GM18508 (cell line): ENCODE data around the gene MAP4K4.
"Not testable (repeated sequence)": the region's sequence is repeated elsewhere in the genome, so short reads cannot be mapped to it uniquely, and the experiment has no call there.

Experiments used
- ATAC-seq: cut with Tn5 transposase; IDR thresholded peaks from one replicate; pipeline ENCODE4 v1.9.1; 2021; ENCODE audit warnings: moderate number of reproducible peaks; ENCODE audit not compliant: insufficient read depth, unreplicated experiment

Gene MAP4K4

GRCh38 chr2:101738649-101739048 is 41.1 kb downstream of the MAP4K4 start:
- no peak for ATAC-seq

GRCh38 chr2:101740555-101740964 is 43.1 kb downstream of the MAP4K4 start:
- no peak for ATAC-seq

DNA sequence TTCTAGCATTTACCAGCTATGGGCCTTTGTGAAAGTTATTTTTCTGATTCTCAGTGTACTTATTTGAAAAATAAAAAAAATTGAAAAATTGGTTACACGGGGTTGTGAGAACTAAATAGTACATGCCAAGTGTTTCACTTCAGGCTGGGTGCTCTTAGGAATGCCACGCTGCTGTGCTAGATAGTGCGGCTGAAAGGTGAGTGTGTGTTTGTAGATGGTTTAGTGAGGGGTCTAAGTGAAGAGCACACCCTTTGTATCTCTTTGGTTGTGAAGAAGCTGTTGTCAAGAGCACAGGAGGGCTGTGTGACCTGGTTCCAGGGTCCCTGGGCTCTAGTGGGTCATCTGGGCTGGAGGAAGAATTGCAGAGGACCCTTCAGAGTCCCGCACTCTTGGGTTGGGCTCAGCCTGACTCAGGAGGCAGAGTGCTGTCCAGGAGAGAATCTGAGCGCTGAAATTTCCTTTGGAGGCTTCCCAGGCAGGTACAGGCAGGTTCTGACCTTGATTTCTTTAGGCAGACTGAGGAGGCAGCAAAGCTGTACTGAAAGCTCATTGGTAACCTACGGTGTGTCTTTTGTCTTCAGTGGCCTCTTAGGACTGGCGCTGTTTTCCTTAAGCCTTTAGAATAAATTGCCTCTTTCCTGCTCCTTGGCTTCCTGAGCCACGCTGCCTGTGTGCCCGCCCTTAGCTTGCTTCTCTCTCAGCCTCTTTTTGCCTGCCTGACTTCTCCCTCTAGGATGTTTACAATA is 44.4 kb downstream of the MAP4K4 start:
- ATAC-seq = no peak

DNA sequence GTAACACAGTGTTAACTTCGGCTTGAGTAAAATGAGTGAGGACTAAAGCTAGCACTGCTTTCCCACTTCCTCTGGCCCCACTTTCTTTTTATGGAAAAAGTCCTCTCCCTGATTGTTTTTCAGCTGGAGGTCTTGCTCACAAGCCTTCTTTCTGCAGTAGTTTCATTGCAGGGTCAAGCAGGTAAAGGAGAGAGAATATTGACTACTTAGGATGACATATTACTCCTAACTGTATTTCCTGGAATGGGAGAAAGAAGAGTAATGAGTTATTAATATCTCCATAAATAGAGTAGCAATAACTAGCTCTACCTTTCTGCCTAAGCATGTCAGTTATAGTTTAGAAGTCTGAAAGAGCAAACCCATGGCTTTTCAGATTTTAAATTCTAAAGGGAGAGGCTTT is 45.0 kb downstream of the MAP4K4 start:
- ATAC-seq = no peak

DNA sequence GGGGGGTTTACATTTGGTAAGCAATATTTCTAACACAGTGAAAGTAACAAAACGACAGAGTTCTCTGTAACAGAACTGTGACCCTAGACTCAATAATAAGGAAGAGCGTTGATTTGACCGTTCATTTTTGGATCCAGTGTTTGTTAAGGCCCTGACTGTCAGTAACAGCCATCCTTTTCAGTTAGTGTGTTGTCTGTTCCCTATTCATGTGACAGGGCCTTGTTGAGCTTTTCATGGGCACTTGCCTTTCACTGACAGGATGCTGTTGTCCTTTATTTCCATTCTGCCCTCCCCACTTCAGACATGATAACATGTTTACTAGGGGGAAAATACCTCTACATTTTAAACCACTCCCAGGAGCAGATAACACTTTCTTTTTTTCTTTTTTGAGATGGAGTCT is 45.8 kb downstream of the MAP4K4 start:
- no peak for ATAC-seq

DNA sequence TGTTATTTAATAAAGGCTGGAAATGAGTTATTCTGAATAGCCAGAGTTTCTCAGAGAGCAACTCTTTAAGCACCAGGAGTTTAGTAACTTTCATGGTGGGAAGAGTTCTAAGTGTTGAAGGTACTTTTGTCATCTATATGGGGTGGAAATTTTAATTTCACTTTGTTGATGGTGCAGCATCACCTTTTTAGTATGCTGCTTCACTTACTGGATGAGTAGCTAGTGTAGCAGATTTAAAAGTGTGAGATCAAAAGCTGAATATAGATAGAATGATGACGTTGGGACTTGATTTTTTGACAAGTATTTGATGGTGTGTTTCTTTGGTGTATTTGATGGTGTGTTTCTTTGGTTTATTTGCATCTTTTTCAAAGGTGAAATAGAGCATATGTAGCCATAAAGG is 47.3 kb downstream of the MAP4K4 start:
- no peak for ATAC-seq

- no peak for ATAC-seq
Measured at GRCh38 chr2:101745711-101746694, 48.5 kb downstream of the MAP4K4 start.

DNA sequence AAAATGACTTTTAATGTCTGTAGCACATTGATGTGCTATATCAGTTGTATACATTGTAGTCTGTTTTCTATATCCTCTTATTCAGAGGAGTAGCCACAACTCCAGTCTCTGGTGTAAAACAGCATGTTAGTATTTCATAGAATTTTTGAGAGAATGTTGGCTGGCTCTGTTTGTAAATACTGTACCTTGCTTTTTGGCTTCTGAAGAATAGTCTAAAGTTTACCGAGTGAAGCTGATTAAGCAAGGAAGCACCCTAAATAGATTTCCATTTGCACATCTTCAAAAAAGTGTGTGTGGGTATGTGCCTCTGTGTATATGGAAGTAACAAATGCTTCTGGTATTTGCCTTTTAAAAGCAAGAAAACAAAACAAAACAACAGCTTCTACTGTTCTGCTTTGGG is 50.5 kb downstream of the MAP4K4 start:
- ATAC-seq = no peak

DNA sequence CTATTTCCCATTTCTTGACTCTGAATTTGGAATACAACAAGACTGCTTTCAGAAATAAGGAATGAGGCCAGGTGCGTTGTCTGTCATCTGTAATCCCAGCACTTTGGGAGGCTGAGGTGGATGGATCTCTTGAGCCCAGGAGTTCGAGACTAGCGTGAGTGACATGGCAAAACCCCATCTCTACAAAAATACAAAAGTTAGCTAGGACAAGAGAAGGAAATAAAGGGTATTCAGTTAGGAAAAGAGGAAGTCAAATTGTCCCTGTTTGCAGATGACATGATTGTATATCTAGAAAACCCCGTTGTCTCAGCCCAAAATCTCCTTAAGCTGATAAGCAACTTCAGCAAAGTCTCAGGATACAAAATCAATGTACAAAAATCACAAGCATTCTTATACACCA is 51.0 kb downstream of the MAP4K4 start:
- not testable (repeated sequence) for ATAC-seq

DNA sequence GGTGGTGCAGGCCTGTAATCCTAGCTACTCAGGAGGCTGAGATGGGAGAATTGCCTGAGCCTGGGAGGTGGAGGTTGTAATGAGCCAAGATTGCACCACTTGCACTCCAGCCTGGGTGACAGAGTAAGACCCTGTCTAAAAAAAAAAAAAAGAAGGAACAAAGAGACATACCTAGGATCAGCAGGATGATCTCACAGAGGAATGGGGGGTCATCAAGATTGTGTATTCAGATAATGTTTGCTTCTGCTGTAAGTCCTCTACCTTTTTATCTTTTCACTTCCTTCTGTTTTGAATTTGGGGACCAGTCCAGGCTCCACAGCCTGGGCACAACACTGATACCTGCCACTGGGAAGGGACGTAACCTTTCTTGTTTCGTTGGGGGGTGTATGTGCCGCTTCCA is 53.2 kb downstream of the MAP4K4 start:
- no peak for ATAC-seq

DNA sequence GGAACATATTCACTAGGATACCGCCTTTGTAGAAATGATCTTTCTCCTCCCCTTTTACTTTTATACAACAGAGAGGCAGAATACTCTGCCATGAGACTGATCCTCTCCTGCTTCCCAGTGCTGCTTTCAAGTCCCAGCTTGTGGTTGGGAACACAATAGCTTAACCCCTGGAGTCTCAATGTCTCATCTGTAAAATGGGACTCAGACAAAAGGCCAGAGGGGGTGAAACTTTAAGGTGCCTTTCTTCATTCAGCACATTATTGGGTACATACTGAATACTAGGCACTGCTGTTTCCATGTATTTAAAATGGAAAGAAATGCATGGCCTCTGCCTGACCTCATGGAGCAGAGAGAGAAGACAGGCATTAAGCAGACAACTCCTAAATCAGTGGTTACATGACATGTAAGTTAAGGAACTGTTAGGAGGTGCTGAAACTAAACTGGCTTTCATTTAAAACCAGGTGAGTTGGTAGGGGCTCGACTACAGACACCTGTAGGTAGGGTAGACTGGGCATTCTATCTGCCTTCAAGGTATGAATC is 53.8 kb downstream of the MAP4K4 start:
- ATAC-seq = no peak

- peak; percentile 58 for ATAC-seq
Measured at GRCh38 chr2:101751875-101752619, 54.5 kb downstream of the MAP4K4 start.

DNA sequence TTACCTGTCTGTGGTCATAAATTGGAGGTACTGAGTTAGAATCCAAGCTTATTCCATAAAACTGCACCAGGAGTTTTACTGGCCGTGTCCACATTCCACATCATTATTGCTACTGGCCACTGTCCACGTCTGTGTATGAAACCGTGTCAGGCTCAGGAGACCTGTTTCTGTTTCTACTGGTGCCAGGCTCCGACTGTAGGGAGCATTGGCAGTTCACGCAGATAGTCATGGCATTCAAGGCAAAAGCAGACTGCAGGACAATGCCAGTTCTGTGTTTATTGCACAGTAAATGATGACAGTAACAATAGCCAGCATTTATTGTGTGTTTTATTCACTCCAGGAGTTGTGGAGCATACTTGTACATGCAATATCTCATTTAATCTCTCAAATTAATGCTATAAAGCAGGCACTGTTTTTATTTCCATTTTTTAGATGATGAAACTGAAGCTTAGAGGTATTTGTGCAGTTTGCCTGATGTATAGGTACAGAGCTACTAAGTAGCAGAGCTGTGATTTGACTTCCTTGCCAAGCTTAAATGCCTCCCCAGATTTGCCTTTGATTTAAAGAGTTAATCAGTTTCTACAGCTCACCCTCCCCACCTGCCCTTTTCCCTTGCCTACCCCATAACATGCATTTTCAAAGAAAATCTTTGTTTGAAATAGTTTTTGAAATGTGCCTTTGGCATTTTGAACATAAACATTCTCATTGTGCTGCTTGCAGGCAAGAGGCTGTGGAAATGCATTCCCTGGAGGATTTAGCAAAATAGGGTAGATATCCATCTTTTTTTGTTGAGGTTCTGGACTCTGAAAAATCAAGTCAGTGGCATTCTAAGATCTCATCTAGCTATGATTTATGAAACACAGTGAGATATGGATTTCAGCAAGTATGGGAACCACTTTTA is 55.5 kb downstream of the MAP4K4 start:
- no peak for ATAC-seq

DNA sequence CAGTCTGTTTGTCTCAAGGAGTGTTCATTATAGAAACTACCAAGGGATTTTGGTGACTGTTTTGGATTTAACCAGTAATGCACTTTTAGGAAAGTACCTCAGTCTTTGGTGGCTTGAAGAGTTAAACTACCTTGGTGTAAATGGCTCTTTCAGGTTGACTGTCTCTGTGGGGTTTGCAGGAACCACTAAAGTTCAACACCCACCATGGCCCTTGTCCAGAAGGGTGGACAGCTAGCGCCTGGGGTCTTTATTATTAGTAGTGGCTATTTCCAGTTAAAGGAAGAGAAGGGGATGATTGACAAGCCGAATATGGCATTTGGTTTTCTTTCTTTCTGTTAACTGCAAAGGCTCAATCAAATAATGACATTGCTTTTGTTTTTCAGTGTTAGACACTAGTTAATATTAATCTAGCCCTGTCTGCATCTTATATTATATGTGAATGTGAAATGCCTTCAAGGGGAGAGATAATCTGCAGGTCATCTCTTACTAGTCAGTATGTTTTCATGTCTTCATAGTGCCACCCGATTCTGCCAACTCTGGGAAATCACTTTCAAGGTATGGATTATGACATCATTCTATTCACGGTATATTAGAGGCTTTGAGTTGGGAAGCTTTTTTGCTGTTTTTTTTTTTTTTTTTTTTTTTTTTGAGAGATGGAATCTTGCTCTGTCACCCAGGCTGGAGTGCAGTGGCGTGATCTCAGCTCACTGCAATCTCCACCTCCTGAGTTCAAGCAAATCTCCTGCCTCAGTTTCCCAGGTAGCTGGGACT is 56.4 kb downstream of the MAP4K4 start:
- ATAC-seq = no peak

GRCh38 chr2:101754618-101755017 is 57.1 kb downstream of the MAP4K4 start:
- no peak for ATAC-seq

DNA sequence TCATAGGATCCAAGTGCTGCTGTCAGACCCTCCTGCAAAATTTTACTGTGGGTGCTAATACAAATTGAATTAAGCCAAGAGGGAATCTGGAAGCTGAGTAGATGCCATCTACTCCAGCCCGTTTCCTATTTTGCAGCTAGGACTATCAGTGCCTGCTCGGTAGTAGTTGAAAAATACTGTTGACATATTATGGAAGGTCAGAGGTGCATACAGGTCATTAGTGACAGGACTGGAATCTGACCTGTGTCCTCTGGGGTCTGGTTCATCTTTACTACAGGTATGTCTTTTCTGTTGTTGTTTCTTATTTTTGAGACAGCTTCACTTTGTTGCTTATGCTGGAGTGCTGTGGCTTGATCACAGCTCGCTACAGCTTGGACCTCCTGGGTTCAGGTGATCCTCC is 58.8 kb downstream of the MAP4K4 start:
- ATAC-seq = no peak

- ATAC-seq = peak; percentile 40
Measured at GRCh38 chr2:101758001-101758400, 60.5 kb downstream of the MAP4K4 start.

DNA sequence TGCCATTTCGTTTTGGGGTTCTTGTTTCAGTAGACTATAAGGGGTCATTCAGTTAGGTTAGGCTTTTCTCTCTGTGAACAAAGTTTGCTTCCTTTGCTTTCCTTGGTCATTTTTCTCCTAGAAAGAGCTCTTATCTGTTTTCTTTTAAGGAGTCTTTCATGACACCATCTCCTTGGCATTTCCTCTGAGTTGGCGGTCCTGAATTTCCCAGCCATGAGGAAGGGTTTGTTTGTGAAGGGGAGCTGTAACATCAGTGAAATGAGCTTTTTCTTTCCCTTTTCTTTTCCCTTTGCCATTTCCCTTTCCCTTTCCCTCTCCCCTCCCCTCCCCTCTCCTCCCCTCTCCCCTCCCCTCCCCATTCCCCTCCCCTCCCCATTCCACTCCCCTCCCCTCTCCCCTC is 61.7 kb downstream of the MAP4K4 start:
- no peak for ATAC-seq
